ENCODE results near the gene ZMIZ2. TPM values are rescaled to one million over a fixed set of nuclear protein-coding genes. Genes with fewer than 3 reads are reported as not detected.

ZMIZ2 gene
- total and polyA plus RNA-seq, 2 of the 8 experiments (the other 6 are each of a cell fraction or from before 2014, with no cell fraction given) = 24.4 to 66.4 TPM

DNA sequence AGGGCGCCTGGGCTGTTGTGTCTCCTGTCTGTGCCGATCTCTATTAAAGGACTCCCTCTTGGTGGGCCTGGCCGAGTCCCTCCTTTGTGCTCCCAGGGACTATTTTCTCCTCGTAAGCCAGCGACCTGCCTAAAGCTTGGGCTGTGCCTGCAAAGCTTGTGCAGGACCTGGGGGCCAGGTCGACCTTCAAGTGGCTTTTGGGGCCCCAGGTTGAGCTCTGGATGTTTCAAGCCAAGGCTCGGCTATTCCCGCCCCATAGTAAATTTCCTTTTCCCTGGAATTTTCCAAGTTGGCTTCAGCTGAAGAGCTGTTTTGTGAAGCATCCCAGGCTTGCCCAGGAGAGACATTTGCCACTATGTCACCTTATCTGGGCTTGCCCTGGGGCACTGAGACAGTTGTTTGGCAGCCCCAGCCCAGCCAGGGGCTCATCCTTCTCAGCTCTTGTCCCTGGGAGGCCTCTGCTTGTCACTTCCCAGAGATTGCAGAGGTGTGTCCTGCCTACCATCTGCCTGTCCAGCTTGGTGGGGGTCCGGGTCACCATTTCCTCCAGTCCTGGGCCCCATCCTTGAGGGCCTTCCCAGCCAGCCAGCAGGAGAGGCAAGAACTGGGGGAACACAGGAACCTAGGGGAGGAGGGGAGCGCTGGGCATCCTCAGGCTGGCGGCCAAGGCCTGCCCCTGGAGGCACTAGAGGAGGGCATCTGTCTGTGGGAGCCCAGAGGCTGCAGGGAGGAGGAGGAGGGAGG, 20.2 kb downstream of the ZMIZ2 start:
- FAIRE-seq (no peak), DNase-seq (ENCODE audit: low read depth in 1 of 2, low spot score in 2 of 2) (no peak)
- WGBS, 2 experiments (ENCODE audit: extremely low coverage in 1 of 2, insufficient coverage in 1 of 2, insufficient read length in 1 of 2, insufficient replicate concordance in 2 of 2, low coverage in 1 of 2, low lambda C conversion rate in 2 of 2, missing lambda C conversion rate in 1 of 2) = 83% methylated on average over 10 of the region's 11 CpGs; no CpG with 5 or more reads in 1 of the 2 experiments
- Histone ChIP-seq H4K91ac (replicated peaks; ENCODE audit: insufficient read length, low read length) (no peak overlapping the region), H3K4me2 (ENCODE audit: insufficient read depth in 1 of 2, low read depth in 2 of 2, low read length in 2 of 2) (no peak overlapping the region), H2AK5ac (ENCODE audit: low read depth, low read length) (no peak overlapping the region), H3K4me3 (ENCODE audit: extremely low read depth in 1 of 4, insufficient read depth in 2 of 4, low read depth in 3 of 4, low read length in 4 of 4) (no peak overlapping the region), H3K23me2 (ENCODE audit: low read depth, low read length) (no peaks in the 10 kb centered on the region), H3K79me2 (ENCODE audit: control insufficient read depth in 1 of 2, insufficient read depth in 2 of 2, low read length in 2 of 2) (no peaks in the 10 kb centered on the region), H3K9me3 (ENCODE audit: insufficient read depth in 2 of 2, low read depth in 1 of 2, low read length in 1 of 2) (no peaks in the 10 kb centered on the region; a peak in 1 of 4 replicates), H3K9ac (replicated peaks in 1 of 4; ENCODE audit: extremely low read depth in 1 of 4, low read depth in 3 of 4, low read length in 3 of 4) (no peak overlapping the region), H2BK15ac (ENCODE audit: low read length) (no peak overlapping the region), H3K23ac (ENCODE audit: insufficient read length) (no peak overlapping the region), H2BK5ac (ENCODE audit: low read depth, low read length) (no peak overlapping the region), H2BK20ac (ENCODE audit: low read length) (no peak overlapping the region), H3K18ac (ENCODE audit: extremely low read depth, low read length) (no peak overlapping the region), H4K20me1 (replicated peaks in 1 of 2; ENCODE audit: control insufficient read depth in 1 of 2, insufficient read depth in 2 of 2, low read length in 2 of 2) (peaks cover 3 to 5% of the 10 kb centered on the region in 2 experiments), H3K4me1 (replicated peaks in 1 of 4; ENCODE audit: control insufficient read depth in 3 of 4, insufficient read depth in 4 of 4, low read length in 3 of 4) (peaks cover 0 to 4% (median 0%) of the 10 kb centered on the region in 4 experiments; a peak in 1 of 7 replicates), H4K5ac (ENCODE audit: insufficient read length, low read depth, low read length) (no peak overlapping the region), H2AFZ (ENCODE audit: low read length) (no peak overlapping the region), H3K79me1 (ENCODE audit: low read depth, low read length) (no peaks in the 10 kb centered on the region; the same call in 1 of the 2 replicates), H4K8ac (ENCODE audit: extremely low read depth, insufficient read depth, low read length) (no peak overlapping the region), H3K27me3 (replicated peaks in 1 of 4; ENCODE audit: control insufficient read depth in 3 of 4, extremely low read depth in 1 of 4, insufficient read depth in 3 of 4, low read length in 3 of 4) (no peaks in the 10 kb centered on the region), H3K4ac (replicated peaks; ENCODE audit: insufficient read length, low read depth, low read length) (no peak overlapping the region), H2BK12ac (ENCODE audit: low read depth, low read length) (no peak overlapping the region), H3K27ac (ENCODE audit: low read depth, low read length) (no peak overlapping the region), H3K56ac (replicated peaks; ENCODE audit: insufficient read length, low read depth, low read length) (no peak overlapping the region), H3K14ac (ENCODE audit: insufficient read length) (no peak overlapping the region), H3K36me3 (ENCODE audit: control insufficient read depth in 2 of 4, insufficient read depth in 4 of 4, low read length in 3 of 4) (peaks cover 13 to 40% (median 29%) of the 10 kb centered on the region in 4 experiments; a peak in 6 of 8 replicates), H2BK120ac (replicated peaks; ENCODE audit: low read depth, low read length) (no peak overlapping the region)
- CTCF ChIA-PET (ENCODE audit: partially characterized antibody) = interaction anchor here (0.7 to 1.5 kb wide), 10 partner anchors 12 to 357 kb away, joined by 3 to 4 read pairs (median 3); no protein-coding TSS in a partner anchor
- POLR2A ChIA-PET (ENCODE audit: partially characterized antibody) = interaction anchor here (0.6 to 7.7 kb wide), 13 partner anchors 10 to 214 kb away, joined by 3 to 30 read pairs (median 4); partner anchors contain the start of genes DDX56, H2AZ2, PPIA and TMED4
- TF ChIP-seq GABPA (IDR thresholded peaks at IDR 0.05; ENCODE audit: borderline replicate concordance, insufficient read depth, low read length) = no peak
- TF ChIP-seq SUZ12 (IDR thresholded peaks at IDR 0.05; ENCODE audit: low read length) = no peak
- TF ChIP-seq JUND (IDR thresholded peaks at IDR 0.05; ENCODE audit: low read length) = no peak
- TF ChIP-seq SRF (IDR thresholded peaks at IDR 0.05; ENCODE audit: low read depth, low read length) = no peak
- no peak for TF ChIP-seq NANOG (IDR thresholded peaks at IDR 0.05; ENCODE audit: insufficient read depth, low read depth, low read length, poor library complexity, severe bottlenecking)
- no peak for TF ChIP-seq ZNF274 (IDR thresholded peaks at IDR 0.05; ENCODE audit: borderline replicate concordance, extremely low read depth, low read length)
- no peak for TF ChIP-seq CHD2 (IDR thresholded peaks at IDR 0.05; ENCODE audit: low read length)
- TF ChIP-seq EP300 (IDR thresholded peaks at IDR 0.05; ENCODE audit: borderline replicate concordance in 1 of 2, low read depth in 2 of 2, low read length in 2 of 2) = no peak
- TF ChIP-seq BCL11A (IDR thresholded peaks at IDR 0.05; ENCODE audit: low read depth in 2 of 2, low read length in 2 of 2) = no peak
- TF ChIP-seq SP2 (IDR thresholded peaks at IDR 0.05; ENCODE audit: low read length) = no peak

Measured in H1 (cell line).